ENCODE results near the gene FAM24A.

Gene FAM24A

DNA sequence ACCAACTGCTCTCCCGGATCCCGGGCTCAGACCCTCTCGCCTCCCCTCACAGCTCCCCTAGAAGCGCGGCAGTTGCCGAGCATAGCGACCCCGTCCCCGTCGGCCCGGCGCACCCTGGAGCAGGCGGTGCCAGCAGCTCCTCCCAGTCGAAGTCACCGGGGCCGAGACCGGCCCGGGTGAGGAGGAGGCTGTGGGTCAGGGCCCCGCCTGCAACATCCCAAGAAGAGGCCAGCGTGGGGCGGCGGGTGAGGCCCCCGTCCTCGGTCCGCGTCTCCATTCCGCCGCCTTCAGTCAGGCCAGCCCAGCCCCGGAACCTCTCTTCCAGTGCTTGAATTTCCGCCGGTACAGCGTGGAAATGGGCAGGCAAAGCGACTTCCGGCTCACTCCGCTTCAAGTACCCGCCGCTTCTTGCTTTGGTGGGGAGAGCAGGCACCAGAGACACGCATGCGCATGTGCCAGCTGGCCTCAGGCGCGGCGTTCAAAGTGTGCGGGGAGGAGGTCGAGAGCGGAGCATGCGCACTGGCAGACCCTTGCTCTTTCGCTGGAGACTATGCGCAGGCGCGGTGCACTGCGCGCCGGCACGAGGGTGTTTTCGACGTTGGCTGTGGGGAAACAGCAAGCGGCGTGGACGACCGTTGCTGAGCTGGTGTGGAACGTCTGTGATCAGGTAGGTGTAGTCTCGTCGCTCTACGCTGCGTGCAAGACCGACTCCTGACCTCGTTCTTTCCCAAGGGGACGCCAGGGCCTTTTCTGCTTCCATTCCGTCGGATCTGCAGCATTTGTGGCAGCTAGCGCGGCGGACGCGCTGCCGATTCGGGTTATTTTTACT lies 43.7 kb downstream of the FAM24A start, which contains the start of gene C10orf88:
Gene C10orf88, minus strand, starts transcription at position 326 of the 829 bp plus-strand sequence. Its CDS starts 49 bp downstream, at position 277.
- Histone ChIP-seq H3K9me3 (ENCODE audit: control extremely low read depth in 1 of 5, control insufficient read depth in 4 of 5, insufficient read depth in 2 of 5, low read depth in 1 of 5, low read length in 4 of 5) (peaks cover 0 to 7% (median 6%) of the 10 kb centered on the region in 5 experiments), H3K4me3 (ENCODE audit: control insufficient read depth in 1 of 7, extremely low read depth in 1 of 7, insufficient read depth in 4 of 7, low read depth in 2 of 7, low read length in 6 of 7) (peak within 1 kb of the TSS; percentile 70 to 91 (median 78)), H3K4me1 (ENCODE audit: control extremely low read depth in 1 of 4, control insufficient read depth in 4 of 4, insufficient read depth in 4 of 4, low read length in 3 of 4) (peaks cover 0 to 16% (median 12%) of the 10 kb centered on the region in 4 experiments), H3K36me3 (ENCODE audit: control insufficient read depth in 4 of 4, insufficient read depth in 4 of 4, low read length in 3 of 4) (peaks cover 0 to 9% (median 2%) of the 10 kb centered on the region in 4 experiments), H3K27me3 (replicated peaks in 2 of 5; ENCODE audit: control insufficient read depth in 4 of 5, insufficient read depth in 5 of 5, low read length in 4 of 5) (peaks cover 0 to 6% (median 0%) of the 10 kb centered on the region in 5 experiments), H3K27ac (ENCODE audit: insufficient read depth in 1 of 2, low read depth in 1 of 2, low read length in 2 of 2, poor library complexity in 1 of 2, severe bottlenecking in 2 of 2) (peak within 1 kb of the TSS in 1 of 2 experiments; percentile 50)
- WGBS (ENCODE audit: insufficient coverage): 4% methylated on average over 69 of the region's 77 CpGs
- CTCF ChIA-PET: interaction anchor here (0.9 kb wide), 1 partner anchor 9 kb away, joined by 4 read pairs; no protein-coding TSS in a partner anchor
- POLR2A ChIA-PET: no interaction called here
- DNase-seq: peak; percentile 98 to 99 (median 99)

DNA sequence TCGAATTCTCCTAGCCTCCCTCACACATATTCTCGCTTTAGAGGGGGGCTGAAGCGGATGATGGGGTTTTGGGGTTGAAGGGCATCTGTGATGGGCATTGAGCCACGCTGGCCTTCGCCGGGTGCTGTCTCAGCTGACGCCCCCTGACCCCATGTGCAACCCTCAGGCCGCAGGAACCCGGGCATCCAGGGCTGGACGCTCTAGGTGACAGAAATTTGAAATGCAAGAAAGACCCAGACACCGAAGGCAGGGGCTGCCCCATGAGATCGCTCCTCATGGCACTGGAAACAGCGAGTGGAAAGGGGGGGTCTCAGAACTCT lies 44.3 kb downstream of the FAM24A start:
- peaks cover 0 to 7% (median 6%) of the 10 kb centered on the region in 5 experiments for H3K9me3 ChIP-seq (ENCODE audit: control extremely low read depth in 1 of 5, control insufficient read depth in 4 of 5, insufficient read depth in 2 of 5, low read depth in 1 of 5, low read length in 4 of 5)
- no peak overlapping the region for H3K27ac ChIP-seq (ENCODE audit: insufficient read depth in 1 of 2, low read depth in 1 of 2, low read length in 2 of 2, poor library complexity in 1 of 2, severe bottlenecking in 2 of 2)
- 78% methylated on average over 11 of the region's 13 CpGs for WGBS (ENCODE audit: insufficient coverage)
- no peak for DNase-seq
- ChIA-PET CTCF (no interaction called here), POLR2A (no interaction called here)
- H3K4me1 ChIP-seq (ENCODE audit: control extremely low read depth in 1 of 4, control insufficient read depth in 4 of 4, insufficient read depth in 4 of 4, low read length in 3 of 4): peaks cover 0 to 16% (median 12%) of the 10 kb centered on the region in 4 experiments
- H3K4me3 ChIP-seq (ENCODE audit: control insufficient read depth in 1 of 7, extremely low read depth in 1 of 7, insufficient read depth in 4 of 7, low read depth in 2 of 7, low read length in 6 of 7): peak overlapping the region in 3 of 7 experiments; percentile 78 to 91 (median 82)
- H3K27me3 ChIP-seq (replicated peaks in 2 of 5; ENCODE audit: control insufficient read depth in 4 of 5, insufficient read depth in 5 of 5, low read length in 4 of 5): peaks cover 0 to 6% (median 0%) of the 10 kb centered on the region in 5 experiments
- H3K36me3 ChIP-seq (ENCODE audit: control insufficient read depth in 4 of 4, insufficient read depth in 4 of 4, low read length in 3 of 4): peaks cover 0 to 6% (median 1%) of the 10 kb centered on the region in 4 experiments

DNA sequence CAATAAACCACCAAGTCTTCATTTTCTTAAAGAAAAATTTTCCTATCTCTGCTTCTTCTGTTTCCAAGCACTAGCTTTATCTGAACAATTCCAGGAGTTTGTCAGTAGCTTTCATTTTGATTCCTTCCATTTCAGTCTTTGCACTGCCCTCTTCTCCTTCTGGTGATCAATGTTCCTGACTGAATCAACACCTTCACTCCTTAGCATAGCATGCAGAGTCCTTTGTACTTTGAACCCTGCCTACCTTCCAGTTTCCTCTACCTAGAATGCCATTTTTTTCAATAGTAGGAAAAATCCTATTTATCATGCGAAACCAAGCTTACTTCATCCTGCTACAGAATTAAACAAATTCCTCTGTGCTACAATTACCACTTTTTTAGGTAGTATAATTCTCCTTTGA lies 45.5 kb downstream of the FAM24A start:
- H3K27ac ChIP-seq (ENCODE audit: insufficient read depth in 1 of 2, low read depth in 1 of 2, low read length in 2 of 2, poor library complexity in 1 of 2, severe bottlenecking in 2 of 2): no peak overlapping the region
- ChIA-PET CTCF (interaction anchor here (1.0 to 1.2 kb wide), 2 partner anchors 22 to 25 kb away, joined by 4 read pairs; no protein-coding TSS in a partner anchor), POLR2A (no interaction called here)
- WGBS (ENCODE audit: insufficient coverage): no CpG with 5 or more reads among the region's 1 CpG
- H3K4me1 ChIP-seq (ENCODE audit: control extremely low read depth in 1 of 4, control insufficient read depth in 4 of 4, insufficient read depth in 4 of 4, low read length in 3 of 4): peaks cover 0 to 16% (median 12%) of the 10 kb centered on the region in 4 experiments
- peaks cover 0 to 7% (median 6%) of the 10 kb centered on the region in 5 experiments for H3K9me3 ChIP-seq (ENCODE audit: control extremely low read depth in 1 of 5, control insufficient read depth in 4 of 5, insufficient read depth in 2 of 5, low read depth in 1 of 5, low read length in 4 of 5)
- no peak overlapping the region for H3K4me3 ChIP-seq (ENCODE audit: control insufficient read depth in 1 of 7, extremely low read depth in 1 of 7, insufficient read depth in 4 of 7, low read depth in 2 of 7, low read length in 6 of 7)
- no peaks in the 10 kb centered on the region for H3K36me3 ChIP-seq (ENCODE audit: control insufficient read depth in 4 of 4, insufficient read depth in 4 of 4, low read length in 3 of 4)
- no peak for DNase-seq
- H3K27me3 ChIP-seq (replicated peaks in 2 of 5; ENCODE audit: control insufficient read depth in 4 of 5, insufficient read depth in 5 of 5, low read length in 4 of 5): peaks cover 0 to 6% (median 0%) of the 10 kb centered on the region in 5 experiments

DNA sequence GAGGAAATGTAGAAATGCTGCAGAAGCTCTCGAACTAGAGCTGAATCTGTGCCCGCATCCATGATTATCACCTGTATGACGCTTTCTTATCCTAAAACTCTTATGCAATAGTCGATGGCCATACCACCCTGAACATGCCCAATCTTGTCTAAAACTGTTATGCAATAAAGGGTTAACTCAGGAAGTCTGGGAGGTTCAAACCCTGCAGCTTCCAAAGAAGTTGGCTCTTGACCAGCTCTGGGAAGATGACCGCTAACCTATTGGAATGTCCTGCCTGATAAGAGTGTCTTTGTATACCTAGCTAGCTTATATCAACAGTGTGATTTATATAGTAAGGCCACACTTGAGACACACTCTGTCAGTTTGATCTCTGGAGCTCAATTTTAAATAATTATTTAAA lies 47.1 kb downstream of the FAM24A start:
- DNase-seq: no peak
- ChIA-PET CTCF (no interaction called here), POLR2A (no interaction called here)
- Histone ChIP-seq H3K4me1 (ENCODE audit: control extremely low read depth in 1 of 4, control insufficient read depth in 4 of 4, insufficient read depth in 4 of 4, low read length in 3 of 4) (peaks cover 0 to 16% (median 12%) of the 10 kb centered on the region in 4 experiments), H3K27ac (ENCODE audit: insufficient read depth in 1 of 2, low read depth in 1 of 2, low read length in 2 of 2, poor library complexity in 1 of 2, severe bottlenecking in 2 of 2) (no peak overlapping the region), H3K4me3 (ENCODE audit: control insufficient read depth in 1 of 7, extremely low read depth in 1 of 7, insufficient read depth in 4 of 7, low read depth in 2 of 7, low read length in 6 of 7) (no peak overlapping the region), H3K36me3 (ENCODE audit: control insufficient read depth in 4 of 4, insufficient read depth in 4 of 4, low read length in 3 of 4) (no peaks in the 10 kb centered on the region), H3K9me3 (ENCODE audit: control extremely low read depth in 1 of 5, control insufficient read depth in 4 of 5, insufficient read depth in 2 of 5, low read depth in 1 of 5, low read length in 4 of 5) (peaks cover 0 to 7% (median 6%) of the 10 kb centered on the region in 5 experiments), H3K27me3 (replicated peaks in 2 of 5; ENCODE audit: control insufficient read depth in 4 of 5, insufficient read depth in 5 of 5, low read length in 4 of 5) (peaks cover 0 to 6% (median 0%) of the 10 kb centered on the region in 5 experiments)
- 96% methylated on average over 4 of the region's 5 CpGs for WGBS (ENCODE audit: insufficient coverage)

DNA sequence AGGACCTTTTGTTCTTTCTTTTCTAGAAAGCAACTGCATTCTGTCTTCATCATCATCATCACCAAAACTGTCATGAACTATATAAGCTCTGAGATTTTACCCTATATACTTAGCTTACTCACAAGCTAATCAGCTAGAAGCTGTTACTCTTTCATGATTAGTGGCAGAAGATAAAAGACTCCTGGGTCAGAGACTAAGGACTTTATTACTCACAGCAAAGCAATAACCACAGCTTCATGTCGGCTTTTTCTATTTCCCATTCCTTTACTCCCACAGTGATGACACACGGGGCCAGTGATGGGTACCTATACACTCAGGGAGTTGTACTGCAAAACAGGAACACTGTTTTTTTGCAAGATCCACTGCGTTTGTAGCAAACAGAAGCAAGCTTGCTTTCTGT lies 52.0 kb downstream of the FAM24A start:
- ChIA-PET CTCF (no interaction called here), POLR2A (no interaction called here)
- no peaks in the 10 kb centered on the region for H3K4me1 ChIP-seq (ENCODE audit: control extremely low read depth in 1 of 4, control insufficient read depth in 4 of 4, insufficient read depth in 4 of 4, low read length in 3 of 4)
- no peak for DNase-seq
- H3K4me3 ChIP-seq (ENCODE audit: control insufficient read depth in 1 of 7, extremely low read depth in 1 of 7, insufficient read depth in 4 of 7, low read depth in 2 of 7, low read length in 6 of 7): no peak overlapping the region
- no peaks in the 10 kb centered on the region for H3K36me3 ChIP-seq (ENCODE audit: control insufficient read depth in 4 of 4, insufficient read depth in 4 of 4, low read length in 3 of 4)
- WGBS (ENCODE audit: insufficient coverage): 76% methylated on average over 2 of the region's 3 CpGs
- H3K27ac ChIP-seq (ENCODE audit: insufficient read depth in 1 of 2, low read depth in 1 of 2, low read length in 2 of 2, poor library complexity in 1 of 2, severe bottlenecking in 2 of 2): no peak overlapping the region
- H3K27me3 ChIP-seq (replicated peaks in 2 of 5; ENCODE audit: control insufficient read depth in 4 of 5, insufficient read depth in 5 of 5, low read length in 4 of 5): peaks cover 0 to 2% (median 0%) of the 10 kb centered on the region in 5 experiments
- H3K9me3 ChIP-seq (ENCODE audit: control extremely low read depth in 1 of 5, control insufficient read depth in 4 of 5, insufficient read depth in 2 of 5, low read depth in 1 of 5, low read length in 4 of 5): peaks cover 0 to 26% (median 13%) of the 10 kb centered on the region in 5 experiments
